ENCODE data around the gene UQCRC1. TPM values are rescaled to one million over a fixed set of nuclear protein-coding genes. Genes with fewer than 3 reads are reported as not detected.

Gene UQCRC1
- total RNA-seq, 3 donors from 2014 or later = 163 to 230 (median 180) TPM

DNA sequence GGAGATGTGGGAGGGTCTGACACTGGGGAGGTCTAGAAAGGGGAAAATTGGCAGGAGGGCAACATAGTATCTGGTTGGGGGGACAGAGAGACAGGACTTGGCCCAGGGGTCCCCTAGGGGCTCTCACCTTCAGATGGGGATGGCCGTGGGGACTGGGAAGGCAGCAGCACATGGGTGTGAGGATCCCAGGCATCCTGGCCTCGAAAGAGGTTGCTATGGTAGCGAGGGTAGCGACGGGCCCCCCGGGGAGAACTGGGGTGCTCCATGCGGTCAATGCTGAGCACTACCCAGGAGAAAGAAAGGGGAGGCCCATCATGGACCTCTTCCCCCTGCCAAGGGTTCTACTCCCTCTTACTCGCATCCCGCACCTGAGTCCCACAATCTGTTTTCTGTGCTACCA is 38.3 kb upstream of the UQCRC1 start:
- no peaks in the 10 kb centered on the region for H3K27me3 ChIP-seq
- no peaks in the 10 kb centered on the region for H3K9me3 ChIP-seq
- H3K4me1 ChIP-seq = no peaks in the 10 kb centered on the region
- intact Hi-C loops (cut with DNase I; ENCODE audit: low total_unique reads) = loop anchor here (5.0 kb wide), 1 partner anchor 695 kb away; no protein-coding TSS in a partner anchor
- H3K27ac ChIP-seq = no peak overlapping the region
- H3K36me3 ChIP-seq = no peaks in the 10 kb centered on the region
- no peak for TF ChIP-seq POLR2AphosphoS5 (IDR thresholded peaks at IDR 0.05)
- no peak for TF ChIP-seq CTCF (IDR thresholded peaks at IDR 0.05)
- no peak overlapping the region for H3K4me3 ChIP-seq
- no peak for DNase-seq (ENCODE audit: low spot score in 2 of 2)

GRCh38 chr3:48644898-48645760 is 35.7 kb upstream of the UQCRC1 start:
- TF ChIP-seq CTCF (IDR thresholded peaks at IDR 0.05) (no peak), POLR2AphosphoS5 (IDR thresholded peaks at IDR 0.05) (no peak), POLR2A (IDR thresholded peaks at IDR 0.05) (no peak)
- no peaks in the 10 kb centered on the region for H3K9me3 ChIP-seq
- no peak for DNase-seq (ENCODE audit: low spot score in 2 of 2)
- H3K36me3 ChIP-seq = no peaks in the 10 kb centered on the region
- intact Hi-C loops (cut with DNase I; ENCODE audit: low total_unique reads) = loop anchor here (5.0 kb wide), 1 partner anchor 693 kb away; no protein-coding TSS in a partner anchor
- no peaks in the 10 kb centered on the region for H3K27me3 ChIP-seq
- no peaks in the 10 kb centered on the region for H3K4me1 ChIP-seq
- no peak overlapping the region for H3K27ac ChIP-seq
- H3K4me3 ChIP-seq = no peak overlapping the region

DNA sequence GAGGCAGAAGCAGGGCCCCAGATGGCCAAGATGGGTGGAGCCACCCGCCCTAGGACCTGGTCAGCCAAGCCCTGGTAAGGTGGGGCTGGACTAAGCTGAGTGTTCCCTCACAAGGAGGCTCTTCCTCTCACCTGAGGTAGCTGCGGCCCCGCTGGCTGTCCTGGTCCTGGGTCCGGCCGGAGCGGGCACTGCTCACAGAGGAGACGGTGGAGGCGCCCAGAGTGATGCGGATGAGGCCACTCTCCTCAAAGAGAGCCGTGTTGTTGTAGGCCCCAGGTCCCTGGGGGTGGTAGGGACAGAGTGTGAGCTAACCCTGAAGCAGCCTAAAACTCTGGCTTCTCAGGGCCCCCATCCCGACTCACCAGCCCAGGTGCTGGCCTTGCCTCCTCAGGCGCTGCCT is 33.2 kb upstream of the UQCRC1 start:
- H3K4me1 ChIP-seq = no peaks in the 10 kb centered on the region
- H3K4me3 ChIP-seq = no peak overlapping the region
- TF ChIP-seq POLR2AphosphoS5 (IDR thresholded peaks at IDR 0.05) (no peak), POLR2A (IDR thresholded peaks at IDR 0.05) (no peak), CTCF (IDR thresholded peaks at IDR 0.05) (no peak)
- no peak for DNase-seq (ENCODE audit: low spot score in 2 of 2)
- no peaks in the 10 kb centered on the region for H3K9me3 ChIP-seq
- H3K36me3 ChIP-seq = no peaks in the 10 kb centered on the region
- no peak overlapping the region for H3K27ac ChIP-seq
- H3K27me3 ChIP-seq = no peaks in the 10 kb centered on the region
- intact Hi-C loops (cut with DNase I; ENCODE audit: low total_unique reads) = no loop called here

- Histone ChIP-seq H3K36me3 (no peaks in the 10 kb centered on the region), H3K27ac (no peak overlapping the region), H3K4me3 (no peak overlapping the region), H3K27me3 (no peaks in the 10 kb centered on the region), H3K9me3 (no peaks in the 10 kb centered on the region), H3K4me1 (peaks cover 0 to under 1% of the 10 kb centered on the region in 2 donors)
- intact Hi-C loops (cut with DNase I; ENCODE audit: low total_unique reads) = no loop called here
- no peak for DNase-seq (ENCODE audit: low spot score in 2 of 2)
- no peak for TF ChIP-seq CTCF (IDR thresholded peaks at IDR 0.05)
Observed at GRCh38 chr3:48641396-48641795, 31.9 kb upstream of the UQCRC1 start.

DNA sequence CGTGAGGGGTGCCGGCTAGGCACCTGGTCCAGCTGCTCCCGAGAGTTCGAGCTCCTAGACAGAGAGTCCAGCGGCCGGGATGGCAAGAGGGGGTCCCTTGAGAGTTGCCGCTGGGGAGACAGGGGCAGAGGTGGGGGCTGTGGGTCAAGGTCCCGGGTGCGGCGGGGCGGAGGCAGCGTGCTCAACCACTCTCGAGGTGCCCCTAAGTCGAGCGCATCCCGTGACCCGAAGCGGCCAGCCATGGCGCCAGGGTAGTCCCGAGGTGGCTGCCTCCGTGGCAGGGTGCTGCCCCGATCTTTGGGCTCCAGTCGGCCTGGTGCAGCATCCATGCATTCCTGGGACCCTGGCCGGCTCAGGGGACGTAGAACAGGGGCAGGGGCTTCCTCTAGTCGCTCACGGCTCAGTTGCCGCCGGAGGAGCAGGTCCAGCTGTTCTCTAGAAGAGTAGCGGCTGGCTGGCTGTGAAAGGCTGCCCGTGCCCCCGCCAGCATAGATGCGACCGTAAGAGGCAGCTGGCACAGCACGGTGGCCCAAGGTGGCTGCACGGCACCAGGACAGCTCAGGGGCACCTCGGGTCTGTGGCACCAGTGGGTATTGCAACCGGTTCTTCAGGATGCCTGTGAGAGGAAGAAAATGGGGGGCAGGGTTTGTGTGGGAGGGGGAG is 30.6 kb upstream of the UQCRC1 start:
- Histone ChIP-seq H3K27ac (no peak overlapping the region), H3K9me3 (no peaks in the 10 kb centered on the region), H3K4me1 (peaks cover 0 to 4% of the 10 kb centered on the region in 2 donors), H3K27me3 (no peaks in the 10 kb centered on the region), H3K4me3 (no peak overlapping the region), H3K36me3 (no peaks in the 10 kb centered on the region)
- intact Hi-C loops (cut with DNase I; ENCODE audit: low total_unique reads) = no loop called here
- TF ChIP-seq POLR2A (IDR thresholded peaks at IDR 0.05) (no peak), CTCF (IDR thresholded peaks at IDR 0.05) (no peak), POLR2AphosphoS5 (IDR thresholded peaks at IDR 0.05) (no peak)
- no peak for DNase-seq (ENCODE audit: low spot score in 2 of 2)

All from breast epithelium (tissue), 4 donors.